HUES6 (cell line): ENCODE data around the gene MYO7B.
A peak's percentile ranks its signal among the peaks of the same experiment; 100 is the strongest.

Source experiments
- H3K27ac ChIP-seq: 2 replicates; pipeline ENCODE4 v1.7.0; 2013; ENCODE audit warnings: low read depth, mild to moderate bottlenecking, low read length, inconsistent platforms
- H3K27me3 ChIP-seq: 2 replicates; pipeline ENCODE4 v1.6.1; 2013; ENCODE audit warnings: low read length; ENCODE audit not compliant: control insufficient read depth, insufficient read depth
- H3K36me3 ChIP-seq: 2 replicates; pipeline ENCODE4 v1.6.1; 2013; ENCODE audit warnings: low read length; ENCODE audit not compliant: control insufficient read depth, insufficient read depth
- H3K4me1 ChIP-seq: 2 replicates; pipeline ENCODE4 v1.6.1; 2013; ENCODE audit warnings: low read length; ENCODE audit not compliant: control insufficient read depth, insufficient read depth
- H3K4me3 ChIP-seq: 2 replicates; pipeline ENCODE4 v1.5.1; 2013; ENCODE audit warnings: low read depth, low read length
- H3K9ac ChIP-seq: one replicate; pipeline ENCODE4 v1.6.1; 2013; ENCODE audit warnings: mild to moderate bottlenecking, low read length
- H3K9me3 ChIP-seq: 2 replicates; pipeline ENCODE4 v1.6.1; 2013; ENCODE audit warnings: low read depth, low read length; ENCODE audit not compliant: control insufficient read depth, insufficient read depth

Gene MYO7B

GRCh38 chr2:127664065-127664894 lies 128.8 kb downstream of the MYO7B start:
- Histone ChIP-seq H3K4me3 (peak overlapping the region; percentile 65), H3K4me1 (peaks cover 17% of the 10 kb centered on the region), H3K9ac (peak overlapping the region; percentile 51), H3K27me3 (peaks cover 43% of the 10 kb centered on the region), H3K9me3 (0 out of 2 replicates have a peak, but pooled peaks cover 2% of the 10 kb centered on the region), H3K27ac (no peak overlapping the region), H3K36me3 (no peaks in the 10 kb centered on the region)

DNA sequence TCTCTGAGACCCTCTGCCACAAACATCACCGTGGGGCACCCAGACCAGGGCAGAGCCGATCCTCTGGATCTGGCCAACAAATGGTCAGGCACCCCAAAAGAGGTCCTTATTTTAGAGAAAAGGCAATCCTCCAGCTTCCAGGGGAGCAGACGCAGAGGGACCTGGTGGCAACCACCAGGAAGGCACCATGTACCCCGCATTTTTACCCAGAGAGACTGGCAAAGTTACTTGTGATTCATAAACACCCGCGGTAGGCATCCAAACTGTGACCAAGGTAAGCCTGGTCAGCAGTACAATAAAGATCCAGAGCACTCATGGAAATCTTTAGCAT lies 129.4 kb downstream of the MYO7B start:
- H3K4me1 ChIP-seq, result peaks cover 17% of the 10 kb centered on the region
- H3K27ac ChIP-seq, result no peak overlapping the region
- H3K36me3 ChIP-seq, result no peaks in the 10 kb centered on the region
- H3K9me3 ChIP-seq, result 0 out of 2 replicates have a peak, but pooled peaks cover under 1% of the 10 kb centered on the region
- no peak overlapping the region for H3K9ac ChIP-seq
- peak overlapping the region; percentile 65; the same call in 1 of the 2 replicates for H3K4me3 ChIP-seq
- H3K27me3 ChIP-seq, result peaks cover 43% of the 10 kb centered on the region

DNA sequence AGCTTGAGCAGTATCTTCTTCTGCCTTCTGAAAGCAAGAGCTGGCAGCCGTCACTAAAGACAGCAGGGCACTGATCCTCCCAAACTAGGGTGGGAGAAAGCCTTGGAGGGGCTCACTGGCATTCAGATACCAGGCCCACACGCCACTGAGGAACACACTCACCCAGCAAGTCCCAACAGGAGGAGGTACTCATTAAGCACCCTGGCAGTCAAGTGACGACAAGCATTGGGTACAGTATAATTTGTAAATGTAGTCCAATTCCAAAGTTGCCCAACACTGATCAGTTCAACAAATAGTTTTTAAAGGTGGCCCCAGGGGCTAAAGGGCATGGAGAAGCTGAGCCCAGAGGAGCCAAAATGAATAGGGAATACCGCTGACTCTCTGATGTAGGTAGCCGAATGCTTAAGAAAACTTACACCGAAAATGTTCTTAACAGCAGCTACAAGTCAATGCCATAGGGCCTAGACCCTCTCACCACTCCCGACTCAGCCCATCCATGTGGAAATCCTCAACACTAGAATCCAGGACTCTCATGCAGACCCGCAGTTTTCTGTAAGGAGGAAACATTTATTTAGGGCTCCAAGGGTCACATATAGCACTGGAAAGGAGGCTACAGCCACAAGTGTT lies 129.9 kb downstream of the MYO7B start:
- Histone ChIP-seq H3K4me1 (peaks cover 17% of the 10 kb centered on the region), H3K9me3 (no peaks in the 10 kb centered on the region), H3K27me3 (peaks cover 43% of the 10 kb centered on the region), H3K27ac (no peak overlapping the region), H3K4me3 (no peak overlapping the region), H3K9ac (no peak overlapping the region), H3K36me3 (no peaks in the 10 kb centered on the region)

DNA sequence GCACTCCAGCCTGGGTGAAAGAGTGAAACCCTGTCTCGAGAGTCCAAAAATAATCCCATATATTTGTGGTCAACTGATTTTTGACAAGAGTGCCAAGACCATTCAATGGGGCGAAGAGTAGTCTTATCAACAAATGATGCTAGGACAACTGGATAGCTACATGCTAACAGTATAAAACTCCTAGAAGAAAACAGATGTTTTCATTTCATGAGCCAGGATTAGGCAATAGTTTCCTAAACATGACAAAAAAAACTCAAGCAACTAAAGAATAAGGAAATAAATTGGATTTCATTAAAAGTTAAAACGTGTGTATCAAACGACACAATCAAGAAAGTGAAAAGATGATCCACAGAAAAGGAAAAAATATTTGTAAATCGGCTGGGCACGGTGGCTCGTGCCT lies 133.6 kb downstream of the MYO7B start:
- H3K9me3 ChIP-seq, result no peaks in the 10 kb centered on the region
- peaks cover 61% of the 10 kb centered on the region for H3K27me3 ChIP-seq
- no peak overlapping the region for H3K27ac ChIP-seq
- no peak overlapping the region for H3K4me3 ChIP-seq
- peaks cover 4% of the 10 kb centered on the region for H3K4me1 ChIP-seq
- H3K36me3 ChIP-seq, result no peaks in the 10 kb centered on the region
- H3K9ac ChIP-seq, result no peak overlapping the region

- Histone ChIP-seq H3K27ac (no peak overlapping the region), H3K9ac (no peak overlapping the region), H3K4me3 (no peak overlapping the region), H3K4me1 (peaks cover 5% of the 10 kb centered on the region; the same call in 1 of the 2 replicates), H3K9me3 (no peaks in the 10 kb centered on the region), H3K36me3 (no peaks in the 10 kb centered on the region), H3K27me3 (peaks cover 58% of the 10 kb centered on the region)
These were observed 134.8 kb downstream of the MYO7B start for GRCh38 chr2:127670055-127670956.

- no peak overlapping the region for H3K27ac ChIP-seq
These were observed 135.4 kb downstream of the MYO7B start for GRCh38 chr2:127670957-127671290.

GRCh38 chr2:127671557-127672302 lies 136.2 kb downstream of the MYO7B start:
- H3K27me3 ChIP-seq, result peaks cover 57% of the 10 kb centered on the region
- peaks cover 9% of the 10 kb centered on the region; the same call in 1 of the 2 replicates for H3K4me1 ChIP-seq
- H3K9me3 ChIP-seq, result no peaks in the 10 kb centered on the region
- no peak overlapping the region for H3K4me3 ChIP-seq
- no peaks in the 10 kb centered on the region for H3K36me3 ChIP-seq
- H3K9ac ChIP-seq, result no peak overlapping the region
- H3K27ac ChIP-seq, result no peak overlapping the region

More at GRCh38 chr2:127670957-127671290, 135.4 kb downstream of the MYO7B start:
- peaks cover 57% of the 10 kb centered on the region for H3K27me3 ChIP-seq
- peaks cover 6% of the 10 kb centered on the region; the same call in 1 of the 2 replicates for H3K4me1 ChIP-seq
- H3K36me3 ChIP-seq, result no peaks in the 10 kb centered on the region
- H3K9me3 ChIP-seq, result no peaks in the 10 kb centered on the region
- H3K4me3 ChIP-seq, result no peak overlapping the region
- H3K9ac ChIP-seq, result no peak overlapping the region

- Histone ChIP-seq H3K9me3 (no peaks in the 10 kb centered on the region), H3K4me3 (no peak overlapping the region), H3K27me3 (peaks cover 64% of the 10 kb centered on the region)
These were observed 137.1 kb downstream of the MYO7B start for GRCh38 chr2:127672341-127673224.

DNA sequence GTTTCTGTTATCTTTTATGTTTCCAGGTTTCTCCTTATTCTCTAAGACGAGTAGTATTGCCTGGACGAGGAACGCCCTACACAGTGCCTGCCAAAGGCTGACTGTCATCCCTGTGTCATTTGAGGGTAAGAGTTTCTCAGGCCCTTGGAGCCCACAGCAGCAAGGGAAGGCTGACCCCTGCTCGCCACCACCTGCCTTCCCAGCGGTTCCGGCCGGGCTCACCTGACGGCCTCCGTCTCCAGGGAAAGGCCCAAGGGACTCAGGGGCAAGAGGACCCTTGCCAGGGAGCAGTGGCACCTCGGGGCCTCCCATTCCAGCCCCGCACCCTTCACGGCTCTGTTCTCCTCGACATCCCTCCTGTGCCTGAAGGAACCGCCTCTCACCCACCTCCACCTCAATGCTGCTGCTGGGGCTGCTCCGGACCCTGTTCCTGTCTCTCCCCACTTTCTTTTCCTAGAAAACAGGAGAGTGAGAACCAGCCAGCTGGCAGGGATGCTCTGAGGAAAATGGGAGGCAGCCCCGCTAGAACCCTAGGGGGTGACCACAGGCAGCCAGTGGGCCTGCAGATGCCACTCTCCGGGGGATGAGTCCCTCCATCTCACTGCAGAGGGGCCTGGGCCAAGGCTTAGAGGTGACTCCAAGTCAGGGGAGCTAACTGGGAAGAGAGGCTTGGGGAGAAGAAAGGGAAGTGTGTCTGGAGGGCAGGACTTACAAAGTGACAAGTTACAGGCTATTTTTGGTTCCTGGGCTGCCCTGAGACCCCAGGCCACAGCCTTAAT lies 138.0 kb downstream of the MYO7B start:
- Histone ChIP-seq H3K4me3 (no peak overlapping the region), H3K27me3 (peaks cover 73% of the 10 kb centered on the region), H3K9ac (no peak overlapping the region), H3K4me1 (peaks cover 9% of the 10 kb centered on the region; the same call in 1 of the 2 replicates), H3K27ac (no peak overlapping the region), H3K36me3 (no peaks in the 10 kb centered on the region), H3K9me3 (no peaks in the 10 kb centered on the region)

More at GRCh38 chr2:127672341-127673224, 137.1 kb downstream of the MYO7B start:
- Histone ChIP-seq H3K36me3 (no peaks in the 10 kb centered on the region), H3K9ac (no peak overlapping the region), H3K4me1 (peaks cover 9% of the 10 kb centered on the region; the same call in 1 of the 2 replicates), H3K27ac (no peak overlapping the region)
